ENCODE results near the gene CDH4.

The CDH4 gene

GRCh38 chr20:61661025-61661424, 409.0 kb downstream of the CDH4 start:
- DNase-seq, result no peak

GRCh38 chr20:61661583-61661982, 409.5 kb downstream of the CDH4 start:
- DNase-seq, result no peak

GRCh38 chr20:61662226-61662967, 410.3 kb downstream of the CDH4 start:
- DNase-seq, result no peak

DNA sequence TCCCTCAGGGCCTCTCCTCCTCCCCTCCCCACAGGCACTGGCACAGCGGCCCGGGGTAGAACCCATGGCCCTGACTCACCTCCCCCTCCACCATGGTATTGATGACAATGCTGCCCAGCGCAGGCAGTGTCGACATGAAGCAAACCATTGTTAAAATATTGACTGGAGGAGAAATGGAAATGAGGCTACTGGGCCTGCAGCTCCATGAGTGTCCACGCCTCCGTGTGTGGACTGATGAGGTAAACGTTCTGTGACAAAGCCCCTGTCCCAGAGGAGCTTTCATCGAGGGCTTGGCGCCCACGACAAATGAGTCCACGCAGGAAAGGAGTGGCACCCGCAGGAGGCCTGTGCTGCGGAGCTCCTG, 410.9 kb downstream of the CDH4 start:
- no peak for DNase-seq

DNA sequence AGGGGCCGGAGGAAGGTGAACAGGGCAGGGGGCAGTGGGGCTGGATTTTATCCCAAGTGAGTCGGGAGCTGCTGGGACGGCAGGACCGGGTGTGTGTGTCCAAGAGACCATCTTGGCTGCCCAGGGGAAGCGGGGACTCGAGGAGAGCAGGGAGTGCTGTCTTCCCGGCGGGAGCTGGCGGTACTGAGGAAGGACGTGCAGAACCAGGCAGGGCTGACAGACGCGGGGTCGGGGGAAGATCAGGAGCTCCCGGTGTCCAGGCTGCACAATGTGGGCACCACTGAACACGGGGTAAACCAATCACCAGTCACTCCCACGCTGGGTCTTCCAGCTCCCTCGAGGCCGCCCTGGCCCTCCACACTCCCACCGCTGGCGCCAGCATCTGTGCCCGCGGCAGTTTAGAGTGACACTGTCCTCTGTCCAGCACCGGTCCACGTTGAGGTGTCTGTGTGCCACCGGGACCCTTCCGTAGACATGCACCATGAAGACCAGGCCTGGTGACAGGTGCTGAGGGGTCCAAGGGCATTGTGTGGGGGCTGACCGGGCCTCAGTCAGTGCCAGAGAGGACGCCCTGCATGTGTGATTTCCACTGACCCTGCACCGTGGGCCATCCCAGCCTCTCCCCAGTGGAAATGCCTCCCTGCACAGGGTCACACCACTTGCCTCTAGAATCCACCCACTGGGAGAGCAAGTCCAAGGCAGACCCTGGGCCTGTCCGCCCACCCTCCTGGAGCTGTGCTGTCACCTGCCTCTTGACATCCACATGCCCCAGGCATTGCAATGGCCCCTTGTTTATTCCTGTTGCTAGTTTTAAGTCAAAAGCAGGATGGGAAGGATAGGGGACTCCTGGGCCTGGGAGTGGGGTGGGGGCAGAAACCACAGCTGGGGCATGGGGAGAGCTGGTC, 411.7 kb downstream of the CDH4 start:
- no peak for DNase-seq

GRCh38 chr20:61664556-61665320, 412.7 kb downstream of the CDH4 start:
- no peak for DNase-seq

DNA sequence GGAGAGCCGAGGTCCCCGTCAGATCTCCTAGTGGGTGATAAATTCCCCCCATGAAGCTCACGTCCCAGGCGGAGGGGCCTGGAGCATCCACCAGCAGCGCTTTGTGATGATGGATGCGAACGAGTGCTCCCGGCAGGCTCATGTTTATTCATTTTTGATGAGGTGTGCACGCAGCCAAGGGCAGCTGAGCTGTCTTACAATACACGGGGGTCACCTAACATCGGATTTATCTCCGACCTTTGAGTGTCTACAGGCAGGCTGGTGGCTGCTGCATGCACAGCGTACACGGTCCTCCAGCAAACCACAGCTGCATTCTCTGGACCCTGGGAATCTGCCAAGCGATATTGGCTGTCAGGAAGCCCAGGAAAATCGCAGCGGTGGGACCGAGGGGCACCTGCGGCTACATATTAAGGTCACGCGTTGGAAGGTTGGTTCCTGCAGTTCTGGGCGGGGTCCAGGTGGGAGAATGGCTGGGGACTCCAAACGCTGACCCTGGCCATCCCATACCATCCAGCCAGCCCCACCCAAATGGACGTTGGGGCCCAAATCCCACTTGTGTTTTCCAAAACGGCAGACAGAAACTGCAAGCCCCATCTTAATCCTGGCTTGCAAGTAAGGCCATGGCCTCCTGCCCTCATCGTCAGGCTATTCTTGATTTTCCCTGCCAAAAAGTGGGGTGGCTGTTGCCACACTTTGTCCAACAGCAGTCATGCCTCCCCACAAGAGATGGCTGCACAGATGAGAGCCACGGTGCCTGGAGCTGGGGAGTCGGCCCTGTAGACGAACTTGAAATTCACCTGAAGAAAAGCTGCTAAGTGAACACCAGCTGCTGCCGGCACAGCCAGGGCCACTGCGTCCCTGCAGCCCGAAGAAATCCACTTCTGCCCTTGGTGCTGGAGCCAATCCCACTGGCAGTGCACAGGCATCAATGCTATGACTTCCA, 413.7 kb downstream of the CDH4 start:
- no peak for DNase-seq

DNA sequence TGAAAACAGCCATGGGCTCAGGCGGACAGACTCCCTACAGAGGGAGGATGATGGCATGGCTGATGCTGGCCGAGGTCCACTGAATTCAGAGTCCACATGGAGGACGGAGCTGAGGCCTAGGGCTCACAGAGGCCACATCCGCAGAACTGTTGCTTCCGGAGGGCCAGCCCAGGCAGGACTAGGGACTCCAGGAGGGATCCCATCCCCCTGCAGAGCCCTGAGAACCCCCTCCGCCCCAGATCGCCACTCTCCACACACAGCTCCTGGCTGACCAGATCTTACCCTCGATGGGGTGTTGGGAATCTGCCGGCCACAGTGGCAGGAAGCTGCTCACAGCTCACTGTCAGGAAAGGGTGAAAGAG, 414.4 kb downstream of the CDH4 start:
- DNase-seq, result no peak

GRCh38 chr20:61667056-61667792, 415.2 kb downstream of the CDH4 start:
- no peak for DNase-seq

DNA sequence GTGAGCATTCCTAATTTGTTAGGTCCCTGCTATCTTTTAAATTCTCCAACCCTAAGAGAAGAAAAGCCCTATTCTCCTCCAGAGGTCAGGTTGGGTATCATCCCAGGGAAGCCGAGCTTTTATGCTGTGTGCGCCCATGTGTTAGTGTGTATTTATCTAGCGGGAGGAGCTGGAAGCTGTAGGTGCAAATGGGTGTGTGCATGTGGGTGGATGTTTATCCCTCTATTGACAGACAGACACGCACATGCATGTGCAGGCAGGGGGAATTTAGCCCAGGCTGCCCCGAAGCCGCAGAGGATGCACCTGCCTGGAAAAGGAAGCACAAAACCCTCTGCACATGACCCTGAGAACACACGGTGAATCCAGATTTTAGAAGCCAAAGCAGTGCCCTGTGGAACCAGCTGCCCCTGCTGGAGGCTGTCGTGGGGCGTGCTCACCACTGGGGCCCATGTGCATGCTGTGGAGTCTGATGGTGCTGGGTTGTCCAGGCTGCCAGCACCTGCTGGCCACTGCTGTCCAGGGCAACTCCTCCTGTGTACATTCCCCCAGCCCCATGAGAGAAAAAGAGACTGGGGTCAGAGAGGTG, 416.1 kb downstream of the CDH4 start:
- DNase-seq, result no peak

DNA sequence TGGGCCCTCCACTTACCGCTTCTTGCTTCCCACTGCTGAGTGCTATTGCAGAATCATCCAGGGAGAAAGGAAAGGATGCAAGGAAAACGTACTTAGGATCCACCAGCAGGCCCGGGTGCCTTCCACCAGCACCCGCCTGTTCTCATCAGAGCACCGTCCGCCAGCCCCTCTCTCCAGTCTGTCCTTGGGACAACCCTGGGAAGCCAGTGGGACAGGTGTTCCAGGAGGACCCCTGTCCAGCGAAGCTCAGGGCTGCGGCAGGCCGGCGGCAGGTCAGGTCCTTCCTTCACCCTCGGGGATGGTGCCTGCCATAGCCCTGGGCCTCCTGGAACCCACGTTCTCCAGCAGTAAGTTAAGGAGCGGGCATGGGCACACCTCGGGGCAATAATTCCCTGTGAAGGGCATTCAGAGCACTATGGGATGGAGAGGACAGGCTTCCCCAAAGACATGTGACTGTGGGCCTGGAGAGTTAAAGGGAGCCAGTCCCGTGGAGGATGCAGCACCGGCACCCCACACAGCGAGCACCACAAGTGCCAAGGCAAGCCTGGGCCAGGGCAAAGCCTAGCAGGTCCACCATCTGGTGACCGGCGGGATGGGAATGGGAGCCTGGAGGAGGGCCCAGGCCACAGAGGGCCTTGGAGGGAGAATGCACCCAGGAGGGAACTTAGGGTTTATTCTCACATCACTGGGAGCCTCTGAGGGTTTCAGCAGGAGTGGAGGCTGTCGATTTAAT, 416.9 kb downstream of the CDH4 start:
- DNase-seq, result no peak

DNA sequence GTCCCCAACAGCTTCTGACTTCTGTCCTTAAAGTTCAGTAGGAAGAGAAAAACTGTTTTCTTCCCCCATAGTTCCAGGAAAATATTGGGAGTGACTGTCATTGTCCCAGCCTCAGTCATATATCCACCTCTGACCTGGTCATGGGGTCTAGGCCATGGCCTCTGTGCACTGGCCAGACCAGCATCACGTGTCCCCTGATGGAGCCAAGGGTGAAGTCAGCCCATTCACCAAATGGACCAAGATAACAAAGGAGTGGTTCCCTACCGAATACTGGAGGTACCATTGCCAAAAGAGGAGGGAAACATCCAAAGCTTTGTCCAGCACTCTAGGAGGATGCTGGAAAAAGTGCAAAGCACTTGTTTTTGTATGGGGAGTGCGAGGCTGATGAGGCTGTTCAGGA, 418.2 kb downstream of the CDH4 start:
- DNase-seq, result no peak

- no peak for DNase-seq
Observed at GRCh38 chr20:61671559-61671958, 419.5 kb downstream of the CDH4 start.

DNA sequence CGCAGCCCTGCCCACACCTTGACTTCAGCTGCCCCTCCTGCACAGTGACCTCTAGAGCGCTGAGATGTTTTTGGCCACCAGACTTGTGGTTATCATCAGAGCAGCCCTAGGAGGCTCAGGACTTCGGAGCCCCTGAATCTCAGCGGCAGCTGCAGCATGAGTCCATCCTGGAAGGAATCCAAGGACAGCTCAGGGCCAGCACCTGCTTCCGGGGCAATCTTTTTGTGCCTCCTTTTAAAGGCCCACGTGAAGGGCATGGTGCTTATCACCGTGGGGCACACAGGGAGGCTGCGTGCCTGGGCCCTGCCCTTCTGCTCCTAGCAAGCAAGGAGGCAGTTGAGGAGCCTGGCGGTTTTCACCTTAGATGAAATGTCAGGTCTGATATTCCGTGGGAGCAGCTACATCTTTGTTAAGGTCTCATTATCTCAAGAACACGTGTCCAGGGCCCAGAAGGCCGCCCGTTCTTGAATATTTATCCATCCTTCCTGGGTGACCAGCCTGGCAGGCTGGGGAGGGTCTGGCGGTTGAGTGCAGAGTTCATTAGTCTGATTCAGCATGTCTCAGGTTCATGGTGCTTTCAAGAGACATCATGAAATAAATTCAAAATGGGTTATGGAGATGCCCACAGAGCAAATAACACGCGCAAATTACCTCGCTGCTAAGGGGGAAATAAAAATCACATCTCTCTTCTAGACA, 421.2 kb downstream of the CDH4 start:
- DNase-seq, result no peak

- DNase-seq, result no peak
Observed at GRCh38 chr20:61674121-61674520, 422.1 kb downstream of the CDH4 start.

GRCh38 chr20:61674688-61675087, 422.6 kb downstream of the CDH4 start:
- DNase-seq, result no peak

DNA sequence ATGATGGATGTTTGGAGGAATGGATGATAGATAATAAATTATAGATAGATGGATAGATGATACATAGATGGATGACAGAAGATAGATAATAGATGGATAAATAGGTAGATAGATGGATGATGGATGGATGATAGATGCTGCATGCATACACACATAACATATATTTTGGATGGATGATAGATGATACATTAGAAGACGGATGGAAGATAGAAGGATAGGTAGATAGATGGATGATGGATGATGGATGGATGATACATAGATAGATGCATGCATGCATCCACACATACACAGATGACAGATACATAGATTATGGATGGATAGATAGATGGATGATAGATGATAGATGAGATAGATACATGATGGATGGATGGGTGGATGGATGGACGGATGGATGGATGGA, 425.9 kb downstream of the CDH4 start:
- DNase-seq, result no peak

- no peak for DNase-seq
Observed at GRCh38 chr20:61678437-61678836, 426.4 kb downstream of the CDH4 start.

- no peak for DNase-seq
Observed at GRCh38 chr20:61679473-61679872, 427.4 kb downstream of the CDH4 start.

DNA sequence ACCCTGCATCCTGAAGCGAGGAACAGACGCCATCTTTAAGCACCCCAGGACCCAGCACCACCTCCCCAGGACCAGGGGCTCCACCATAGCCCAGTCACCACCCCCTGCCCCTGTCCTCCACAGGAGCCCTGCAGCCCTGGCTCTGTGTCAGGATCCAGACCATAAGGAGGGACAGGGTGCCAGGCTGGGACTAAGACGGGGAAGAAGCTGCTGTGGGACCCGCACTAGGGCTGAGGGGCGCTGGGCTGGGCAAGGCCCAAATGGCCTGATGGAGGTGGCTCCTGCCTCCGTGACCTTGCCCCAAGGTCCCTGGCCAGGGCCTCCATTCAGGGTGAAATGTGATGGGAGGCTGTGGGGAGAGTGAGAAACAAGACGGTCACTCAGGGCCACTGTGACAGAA, 428.0 kb downstream of the CDH4 start:
- DNase-seq, result no peak
